NCI-H1105 (cell line): ENCODE results near the gene TFPI2.
A peak's percentile ranks its signal among the peaks of the same experiment; 100 is the strongest.
"Not testable (repeated sequence)": the region's sequence is repeated elsewhere in the genome, so short reads cannot be mapped to it uniquely, and the experiment has no call there.

Experiments used
- DNase-seq: peaks from one replicate; lab custom pipeline; 2025; lab: John Stamatoyannopoulos, UW

Gene TFPI2, protein sequence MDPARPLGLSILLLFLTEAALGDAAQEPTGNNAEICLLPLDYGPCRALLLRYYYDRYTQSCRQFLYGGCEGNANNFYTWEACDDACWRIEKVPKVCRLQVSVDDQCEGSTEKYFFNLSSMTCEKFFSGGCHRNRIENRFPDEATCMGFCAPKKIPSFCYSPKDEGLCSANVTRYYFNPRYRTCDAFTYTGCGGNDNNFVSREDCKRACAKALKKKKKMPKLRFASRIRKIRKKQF

DNA sequence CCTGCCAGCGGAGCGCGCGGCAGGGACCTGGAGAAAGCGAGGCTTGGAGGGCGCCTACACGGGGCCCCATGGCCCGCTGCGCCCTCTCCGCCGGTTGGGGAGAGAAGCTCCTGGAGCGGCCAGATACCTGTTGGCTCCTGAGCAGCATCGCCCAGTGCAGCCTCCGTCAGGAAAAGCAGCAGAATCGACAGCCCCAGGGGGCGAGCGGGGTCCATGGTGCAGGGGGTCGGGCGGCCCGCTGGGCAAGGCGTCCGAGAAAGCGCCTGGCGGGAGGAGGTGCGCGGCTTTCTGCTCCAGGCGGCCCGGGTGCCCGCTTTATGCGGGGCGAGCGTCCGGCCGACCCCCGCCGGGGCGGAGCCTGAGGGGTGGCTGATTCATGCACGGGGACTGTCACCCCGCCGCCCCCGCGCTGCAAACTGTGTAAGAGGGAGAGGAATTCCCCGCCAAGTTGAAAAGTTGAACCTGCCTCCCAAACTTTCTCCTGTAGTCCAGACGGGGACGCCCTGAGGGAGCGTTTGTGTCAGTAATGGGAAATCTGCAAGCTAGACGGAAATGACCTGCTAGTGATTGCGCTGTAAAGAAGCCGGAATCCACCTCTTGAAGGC is at the start of gene TFPI2:
Gene TFPI2 (minus strand): TSS at position 290 of the 605 bp plus-strand sequence. CDS start 75 bp downstream, at position 215.
- no peak for DNase-seq

DNA sequence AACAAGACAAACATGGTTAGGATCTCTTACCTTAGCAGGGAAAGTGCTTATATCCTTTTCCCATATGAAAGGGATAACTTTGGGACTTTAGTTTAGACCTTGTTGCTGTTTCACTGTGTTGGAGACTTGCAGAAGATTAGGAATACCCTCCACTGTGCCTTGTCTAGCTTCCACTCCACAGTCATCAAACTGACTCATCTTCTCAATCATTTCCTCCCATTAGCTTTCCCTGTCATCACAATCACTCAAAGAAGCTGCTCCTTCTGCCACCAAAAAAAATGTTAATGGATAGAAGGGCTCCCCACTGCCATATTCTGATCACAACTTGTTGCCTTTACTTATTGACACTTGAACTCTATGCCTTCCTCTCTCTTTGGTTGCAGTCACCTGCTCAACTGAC is 47.7 kb upstream of the TFPI2 start:
- DNase-seq = no peak

DNA sequence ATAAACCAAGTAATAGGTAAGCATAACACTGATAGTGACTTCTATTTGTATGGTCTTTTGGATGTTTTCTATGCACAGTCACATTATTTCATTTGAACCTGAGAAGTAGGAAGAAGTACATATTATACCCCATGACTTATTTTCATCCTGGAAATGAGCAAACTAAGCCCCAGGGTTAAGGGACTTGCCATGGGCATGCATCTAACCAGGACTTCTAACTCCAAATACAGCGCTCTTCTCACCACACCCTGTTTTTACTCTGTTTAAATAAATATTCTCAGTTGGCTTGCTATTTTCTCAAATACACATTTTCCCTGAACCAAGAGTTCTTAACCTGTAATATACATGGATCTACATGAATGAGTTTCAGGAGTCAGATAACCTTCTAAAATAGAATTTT is 47.3 kb upstream of the TFPI2 start:
- no peak for DNase-seq

DNA sequence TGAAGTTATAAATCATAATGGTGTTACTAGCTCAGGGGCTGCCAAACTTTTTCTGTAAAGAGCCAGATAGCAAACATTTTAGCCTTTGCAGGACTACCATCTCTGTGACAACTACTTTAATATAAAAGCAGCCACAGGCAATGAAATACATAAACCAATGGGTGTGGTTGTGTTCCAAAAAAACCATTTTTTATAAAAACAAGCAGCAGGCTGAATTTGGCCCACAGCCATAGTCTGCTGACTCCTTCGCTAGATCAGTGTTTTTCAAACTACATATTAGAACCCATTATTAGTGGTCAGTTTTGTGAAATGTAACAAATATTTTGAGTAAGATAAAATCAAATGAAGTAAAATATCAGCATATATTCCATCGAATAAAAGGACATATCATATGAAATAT is 44.5 kb upstream of the TFPI2 start:
- DNase-seq = no peak

DNA sequence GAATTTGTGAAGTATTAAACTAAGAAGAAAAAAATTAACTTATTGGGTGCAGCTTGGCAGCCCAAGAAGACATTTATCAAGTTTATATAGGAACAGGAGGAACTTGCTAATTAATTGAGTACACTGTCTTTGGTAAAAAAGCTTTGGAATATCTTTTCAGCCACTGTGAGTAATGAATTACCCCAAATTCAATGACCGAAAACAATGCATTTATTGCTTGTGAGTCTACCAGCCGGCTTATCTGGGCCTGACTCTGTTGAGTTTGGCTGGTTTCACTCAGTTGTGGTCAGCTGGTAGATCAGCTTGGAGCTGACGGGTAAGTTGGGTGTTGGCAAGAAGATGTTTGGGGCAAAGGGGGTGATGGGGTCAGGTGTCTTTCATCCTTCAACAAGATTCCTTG is 42.6 kb upstream of the TFPI2 start:
- no peak for DNase-seq

DNA sequence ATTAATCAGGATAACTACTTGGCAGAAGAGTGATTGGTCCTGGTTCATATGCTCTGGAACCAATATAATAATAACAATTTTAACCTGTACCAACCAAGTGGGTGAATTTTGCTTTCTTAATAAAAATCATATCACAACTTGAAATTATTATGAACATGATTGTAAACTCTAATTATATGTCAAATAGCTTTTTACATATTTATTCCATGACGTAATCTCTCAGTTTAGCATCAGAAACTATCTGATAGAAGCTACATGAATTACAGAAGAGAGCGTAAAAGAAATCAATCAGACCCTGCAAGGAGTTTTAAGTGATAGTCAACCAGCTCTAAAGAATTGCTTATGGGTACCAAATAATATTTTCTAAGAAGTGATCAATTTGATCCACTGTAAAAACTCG is 41.1 kb upstream of the TFPI2 start:
- DNase-seq = no peak

DNA sequence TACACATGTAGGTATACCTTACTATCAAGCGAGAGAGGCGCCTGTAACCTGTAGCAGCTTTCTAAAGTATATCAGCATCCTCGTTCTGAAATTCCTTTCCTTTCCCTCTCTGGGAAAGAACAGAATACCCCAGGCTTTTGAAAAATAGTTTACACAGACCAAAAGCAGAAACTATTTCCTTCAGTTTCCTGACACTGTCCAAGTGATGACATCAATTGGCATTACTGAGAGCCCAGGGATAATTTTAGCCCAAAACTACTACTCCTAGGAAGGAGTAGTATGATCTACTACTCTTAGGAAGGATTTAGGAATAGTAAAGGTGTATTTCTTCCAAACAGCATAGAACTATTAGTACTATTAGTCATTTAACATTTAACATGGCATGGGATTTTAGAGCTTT is 37.0 kb upstream of the TFPI2 start:
- DNase-seq = no peak

DNA sequence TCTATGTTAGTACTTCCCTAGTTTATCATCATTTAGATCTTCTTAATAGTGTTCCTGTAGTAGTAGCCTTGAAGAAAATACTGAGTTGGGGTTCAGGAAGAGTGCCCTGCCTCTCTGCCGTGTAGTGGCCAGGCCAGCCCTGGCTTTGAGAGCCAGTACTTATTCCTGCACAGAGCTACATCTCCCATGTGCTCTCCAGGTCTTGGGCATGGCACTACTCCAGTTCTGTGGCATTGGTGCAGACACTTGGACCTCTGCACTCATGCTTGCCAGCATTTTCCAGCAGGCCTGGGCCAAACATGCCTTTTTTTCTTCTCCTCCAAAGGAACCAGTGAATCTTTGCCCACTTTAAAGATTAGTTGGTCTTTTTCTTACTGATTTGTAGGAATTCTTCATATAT is 36.2 kb upstream of the TFPI2 start:
- no peak for DNase-seq

DNA sequence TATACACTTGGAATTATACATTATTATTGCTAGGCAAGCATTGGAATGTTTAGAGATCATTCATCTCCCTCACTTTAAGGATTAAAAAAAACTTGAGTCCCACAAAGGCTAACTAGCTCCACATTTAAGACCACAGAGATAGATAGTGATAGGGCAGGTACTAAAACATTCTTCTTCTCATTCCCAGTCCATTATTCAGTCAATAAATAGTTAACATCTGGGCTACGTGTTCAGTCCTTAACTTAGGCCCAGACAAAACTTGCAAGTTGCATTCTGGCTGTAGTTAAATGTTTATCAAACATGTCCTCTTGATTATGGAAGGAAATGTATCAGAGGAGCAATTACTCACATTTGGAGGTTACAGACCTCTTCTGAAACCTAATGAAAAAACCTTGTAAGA is 33.4 kb upstream of the TFPI2 start:
- no peak for DNase-seq

DNA sequence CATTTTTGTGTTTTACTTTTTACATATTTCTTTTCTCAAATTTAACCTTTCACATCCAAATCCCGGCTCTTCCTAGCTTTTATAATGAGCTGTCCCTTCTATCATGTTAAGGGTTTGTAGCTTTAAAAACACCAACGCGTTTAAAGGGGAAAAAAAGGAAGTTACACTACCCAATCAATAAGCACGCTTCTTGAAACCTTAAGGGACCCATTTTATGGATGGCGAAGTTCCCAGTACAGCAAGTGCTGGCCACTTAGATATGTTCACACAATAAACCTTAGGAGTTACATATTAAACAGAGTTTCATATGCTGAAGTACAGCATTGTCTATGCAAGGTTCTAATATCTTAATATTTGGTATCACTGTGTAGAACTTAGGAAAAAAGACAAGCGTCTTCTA is 32.7 kb upstream of the TFPI2 start:
- no peak for DNase-seq

DNA sequence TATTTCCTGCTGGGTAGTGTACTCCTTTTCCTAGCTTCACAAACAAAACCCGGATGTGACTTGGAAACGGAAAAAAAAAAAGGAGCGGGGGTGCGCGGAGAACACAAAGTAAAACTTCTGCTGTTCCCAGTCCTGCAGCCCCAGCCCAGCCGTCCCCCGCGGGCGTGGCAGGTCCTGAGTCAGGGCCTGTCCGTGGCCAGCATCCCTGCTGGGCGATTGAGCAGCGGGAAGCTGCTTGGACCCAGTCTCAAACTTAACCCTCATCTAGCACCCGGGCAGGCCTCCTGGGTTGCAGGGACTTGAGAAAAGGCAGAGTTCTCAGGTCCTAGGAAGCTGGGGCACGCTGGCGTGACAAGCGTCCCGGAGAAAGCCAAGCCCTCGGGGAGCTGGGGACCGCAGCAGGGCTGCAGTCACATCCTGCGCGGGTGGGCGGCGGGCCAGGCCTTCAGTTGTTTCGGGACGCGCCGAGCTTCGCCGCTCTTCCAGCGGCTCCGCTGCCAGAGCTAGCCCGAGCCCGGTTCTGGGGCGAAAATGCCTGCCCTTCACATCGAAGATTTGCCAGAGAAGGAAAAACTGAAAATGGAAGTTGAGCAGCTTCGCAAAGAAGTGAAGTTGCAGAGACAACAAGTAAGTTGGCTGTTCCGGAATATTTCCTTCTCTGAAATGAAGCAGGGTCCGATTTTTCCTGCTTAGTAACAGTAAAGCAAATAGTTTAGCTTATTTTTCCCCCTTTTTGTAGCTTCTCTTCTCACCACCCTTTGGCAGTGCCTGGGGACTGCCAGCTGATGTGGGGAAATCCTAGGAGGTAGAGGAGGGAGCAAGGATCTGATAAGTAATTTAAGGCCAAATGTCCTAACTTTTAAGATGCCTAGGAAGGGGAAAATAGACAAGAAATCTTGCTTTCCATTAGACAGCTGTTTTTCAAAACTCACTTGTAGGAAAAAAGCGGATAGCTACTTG is 31.3 kb upstream of the TFPI2 start, which contains the start of gene GNG11:
Gene GNG11 (plus strand): TSS at position 129 of the 960 bp plus-strand sequence. CDS start 403 bp downstream, at position 532.
- DNase-seq = peak; percentile 17

DNA sequence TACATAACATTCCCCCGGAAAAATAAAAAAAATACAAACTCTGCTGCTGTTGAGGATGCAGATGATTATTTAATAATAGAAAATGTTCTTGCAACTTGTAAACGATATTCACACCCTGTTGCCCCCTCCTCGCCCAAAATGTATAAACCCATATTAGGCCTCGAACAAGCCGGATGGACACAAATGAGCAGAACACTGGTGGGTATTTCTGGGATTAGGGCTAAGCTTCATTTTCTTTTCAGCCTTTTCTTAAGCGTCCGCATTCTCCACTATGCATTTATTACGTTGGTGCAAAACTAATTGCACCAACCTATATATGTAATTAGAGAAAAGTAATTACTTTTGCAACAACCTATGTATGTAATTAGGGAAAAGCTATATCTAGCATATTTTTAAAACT is 30.6 kb upstream of the TFPI2 start:
- no peak for DNase-seq

DNA sequence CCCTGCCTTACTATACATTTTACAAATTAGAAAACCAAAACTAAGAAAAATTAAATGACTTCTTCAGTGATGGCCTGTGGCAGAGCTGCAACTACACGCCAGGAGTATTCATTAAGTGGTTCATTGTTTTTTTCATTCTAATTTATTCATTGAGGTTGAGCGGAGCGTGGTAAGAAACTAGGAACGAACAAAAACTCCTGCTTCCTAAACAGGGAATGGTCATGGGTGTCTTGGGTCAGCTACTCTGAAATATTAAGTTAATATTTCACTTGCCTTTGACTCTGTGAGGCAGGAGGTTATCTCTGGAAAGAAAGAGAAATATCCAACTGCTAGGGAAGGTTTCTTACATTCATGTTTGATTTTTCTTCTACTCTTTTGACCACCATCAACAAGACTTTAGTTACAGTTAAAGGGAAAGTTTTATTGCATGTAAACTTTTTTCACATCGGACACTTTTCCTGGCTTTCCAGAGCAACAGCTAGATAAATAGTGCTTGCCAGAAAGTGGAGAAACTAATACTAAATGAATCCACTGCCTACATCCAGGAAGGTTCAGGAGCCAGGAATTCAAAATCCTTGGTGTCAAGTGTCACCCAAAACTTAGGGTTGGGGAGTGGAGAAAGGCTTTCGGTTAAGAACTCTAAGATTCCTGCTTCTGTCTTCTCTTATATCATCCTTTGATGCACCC is 30.1 kb upstream of the TFPI2 start:
- no peak for DNase-seq

DNA sequence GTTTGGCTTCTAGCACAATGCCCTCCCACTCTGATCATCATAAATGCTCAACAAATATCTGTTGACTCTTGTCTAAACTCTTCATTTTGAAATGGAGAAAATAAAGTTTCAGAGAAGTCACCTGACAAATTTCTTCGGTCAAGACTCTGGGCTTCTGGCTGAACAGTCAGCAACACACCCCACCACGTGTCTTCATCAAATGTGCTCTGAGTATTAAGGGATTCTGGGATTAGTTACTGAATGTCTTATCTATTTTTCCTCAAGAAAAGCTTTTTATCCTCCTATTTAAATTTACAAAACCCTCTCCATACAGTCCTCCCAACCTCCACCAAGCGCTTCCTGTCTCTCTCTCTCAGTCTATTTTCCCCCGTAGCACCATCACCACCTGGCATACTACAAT is 25.8 kb upstream of the TFPI2 start:
- not testable (repeated sequence) for DNase-seq

DNA sequence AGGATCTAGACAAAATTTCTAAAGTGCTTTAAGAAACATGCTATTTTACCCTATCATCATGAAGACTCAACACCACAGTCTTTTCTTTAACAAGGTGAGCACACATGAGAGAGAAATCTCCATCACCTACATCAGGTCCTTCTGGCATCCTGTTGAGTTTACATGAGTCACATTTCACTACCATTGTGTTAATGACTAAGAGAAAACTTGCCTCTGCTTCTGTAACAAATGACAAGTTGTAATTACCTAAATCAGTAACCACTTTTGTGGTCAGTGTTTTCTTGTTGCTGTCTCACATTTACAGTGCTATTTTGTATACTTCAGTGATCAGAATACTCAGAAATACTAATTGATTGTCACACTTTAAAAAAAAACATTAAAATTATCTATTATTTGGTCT is 25.3 kb upstream of the TFPI2 start:
- DNase-seq = not testable (repeated sequence)

DNA sequence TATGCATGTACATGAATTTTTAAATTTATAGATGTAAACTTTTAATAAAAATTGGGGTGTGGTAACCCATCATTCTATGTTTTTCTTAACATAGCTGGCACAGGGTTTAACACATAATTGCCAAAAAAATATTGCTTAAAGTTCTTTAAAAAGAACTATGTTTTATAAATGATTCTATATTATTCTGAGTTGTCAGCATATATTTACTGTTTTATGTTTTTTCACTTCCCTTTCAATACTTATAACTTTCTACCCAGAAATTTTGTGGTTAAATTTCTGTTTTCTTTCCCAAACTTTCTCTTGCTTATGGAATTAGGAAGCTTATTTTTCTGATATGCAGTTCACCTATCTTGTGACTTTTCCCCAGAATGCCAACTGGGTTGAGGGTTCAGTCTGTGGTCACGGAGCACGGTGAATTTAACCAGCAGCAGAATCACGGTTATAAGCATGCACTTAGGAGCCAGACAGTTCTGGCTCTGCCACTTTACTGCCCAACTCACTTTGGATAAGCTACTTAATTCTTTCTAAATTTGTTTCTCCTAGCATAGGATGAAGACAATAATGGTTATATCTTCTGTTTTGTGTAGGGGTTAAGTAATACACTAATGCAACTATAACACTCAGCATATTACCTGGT is 24.8 kb upstream of the TFPI2 start:
- DNase-seq = not testable (repeated sequence)

DNA sequence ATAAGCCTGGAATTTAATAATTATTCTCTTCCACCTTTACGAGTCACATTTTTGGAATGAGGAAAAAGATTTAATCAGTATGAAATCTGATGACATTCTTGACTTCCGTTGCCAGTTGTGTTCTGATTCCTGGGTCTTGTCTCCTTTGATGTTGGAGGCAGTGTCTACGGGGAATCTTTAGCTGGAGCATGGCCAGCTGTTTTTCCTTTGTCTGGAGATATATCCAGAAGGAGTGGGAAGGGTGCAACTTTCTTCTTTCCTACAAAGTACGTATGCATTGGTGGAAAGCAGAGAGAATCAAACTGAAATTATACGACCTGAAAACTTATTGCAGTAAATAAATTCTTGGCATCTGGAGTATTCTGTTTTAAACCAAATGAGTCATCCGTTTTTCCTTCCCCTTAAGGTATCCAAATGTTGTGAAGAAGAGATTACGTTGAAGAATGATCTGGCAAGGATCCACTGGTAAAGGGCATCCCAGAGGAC is 24.1 kb upstream of the TFPI2 start:
- no peak for DNase-seq

DNA sequence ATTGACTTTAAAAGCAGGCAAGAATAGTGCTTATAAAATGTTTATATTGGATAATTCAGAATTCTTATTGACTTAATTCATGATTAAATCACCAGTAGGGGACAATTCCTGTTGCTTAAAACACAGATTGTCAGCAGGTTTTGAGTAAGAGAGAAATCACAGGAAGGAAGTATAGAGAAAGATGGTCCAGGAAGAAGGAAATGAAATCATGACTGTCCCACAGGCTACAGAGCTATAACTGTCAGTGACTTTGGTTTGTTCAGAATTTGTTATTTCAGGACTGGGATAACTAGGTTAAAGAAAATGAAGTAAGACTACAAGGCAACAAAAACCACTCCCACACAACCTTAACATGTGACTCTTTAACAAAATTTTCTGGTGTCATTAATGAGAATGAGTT is 22.6 kb upstream of the TFPI2 start:
- DNase-seq = no peak

DNA sequence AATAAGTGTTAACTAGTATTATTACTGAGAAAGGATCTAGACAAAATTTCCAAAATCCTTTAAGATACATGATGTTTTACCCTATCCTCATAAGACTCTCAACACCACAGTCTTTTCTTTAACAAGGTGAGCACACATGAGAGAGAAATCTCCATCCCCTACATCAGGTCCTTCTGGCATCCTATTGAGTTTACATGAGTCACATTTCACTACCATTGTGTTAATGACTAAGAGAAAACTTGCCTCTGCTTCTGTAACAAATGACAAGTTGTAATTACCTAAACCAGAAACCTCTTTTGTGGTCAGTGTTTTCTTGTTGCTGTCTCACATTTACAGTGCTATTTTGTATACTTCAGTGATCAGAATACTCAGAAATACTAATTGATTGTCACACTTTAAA is 21.1 kb upstream of the TFPI2 start:
- DNase-seq = not testable (repeated sequence)

DNA sequence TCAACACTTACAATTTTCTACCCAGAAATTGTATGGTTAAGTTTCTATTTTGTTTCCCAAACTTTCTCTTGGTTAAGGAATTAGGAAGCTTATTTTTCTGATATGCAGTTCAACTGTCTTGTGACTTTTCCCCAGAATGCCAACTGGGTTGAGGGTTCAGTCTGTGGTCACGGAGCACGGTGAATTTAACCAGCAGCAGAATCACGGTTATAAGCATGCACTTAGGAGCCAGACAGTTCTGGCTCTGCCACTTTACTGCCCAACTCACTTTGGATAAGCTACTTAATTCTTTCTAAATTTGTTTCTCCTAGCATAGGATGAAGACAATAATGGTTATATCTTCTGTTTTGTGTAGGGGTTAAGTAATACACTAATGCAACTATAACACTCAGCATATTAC is 20.7 kb upstream of the TFPI2 start:
- DNase-seq = not testable (repeated sequence)
